Mesendoderm (in vitro differentiated cells): Measurements from ENCODE around the gene PTPRF.

Experiments
- DNase-seq: peaks from one replicate; pipeline ENCODE4 v3.0.0; 2013
- H2AK5ac ChIP-seq: 2 replicates; pipeline ENCODE4 v1.6.1; 2013; ENCODE audit warnings: low read length, inconsistent platforms
- H2BK120ac ChIP-seq: 2 replicates; pipeline ENCODE4 v1.6.1; 2013; ENCODE audit warnings: low read depth, mild to moderate bottlenecking, low read length, moderate library complexity, mixed read lengths
- H2BK15ac ChIP-seq: replicated peaks from 2 replicates; pipeline ENCODE4 v1.6.1; 2013; ENCODE audit warnings: low read depth, mild to moderate bottlenecking, moderate library complexity
- H2BK5ac ChIP-seq: 2 replicates; pipeline ENCODE4 v1.6.1; 2013; ENCODE audit warnings: low read length, inconsistent platforms
- H3K18ac ChIP-seq: 2 replicates; pipeline ENCODE4 v1.6.1; 2013; ENCODE audit warnings: mild to moderate bottlenecking, low read length, mixed read lengths
- H3K23ac ChIP-seq: one replicate; pipeline ENCODE4 v1.6.1; 2013; ENCODE audit warnings: low read length
- H3K27ac ChIP-seq: 2 replicates; pipeline ENCODE4 v1.5.1; 2013; ENCODE audit warnings: low read depth, mild to moderate bottlenecking, inconsistent platforms, low read length, moderate library complexity
- H3K27me3 ChIP-seq: 2 replicates; pipeline ENCODE4 v1.6.1; 2013; ENCODE audit warnings: low read length, control low read depth, mild to moderate bottlenecking, inconsistent platforms; ENCODE audit not compliant: insufficient read depth, poor library complexity
- H3K36me3 ChIP-seq: 2 replicates; pipeline ENCODE4 v1.6.1; 2013; ENCODE audit warnings: low read length, inconsistent platforms; ENCODE audit not compliant: control insufficient read depth, insufficient read depth
- H3K4ac ChIP-seq: one replicate; pipeline ENCODE4 v1.6.1; 2013; ENCODE audit warnings: low read depth, mild to moderate bottlenecking, low read length, moderate library complexity
- H3K4me1 ChIP-seq: 2 replicates; pipeline ENCODE4 v1.6.1; 2013; ENCODE audit warnings: low read depth, low read length, inconsistent platforms; ENCODE audit not compliant: control insufficient read depth
- H3K4me2 ChIP-seq: 2 replicates; pipeline ENCODE4 v1.6.1; 2013; ENCODE audit warnings: low read length
- H3K4me3 ChIP-seq: 2 replicates; pipeline ENCODE4 v1.5.1; 2013; ENCODE audit warnings: mild to moderate bottlenecking, low read length
- H3K56ac ChIP-seq: one replicate; pipeline ENCODE4 v1.6.1; 2013; ENCODE audit warnings: low read length
- H3K79me1 ChIP-seq: 2 replicates; pipeline ENCODE4 v1.6.1; 2013; ENCODE audit warnings: low read length, inconsistent platforms
- H3K79me2 ChIP-seq: 2 replicates; pipeline ENCODE4 v1.6.1; 2013; ENCODE audit warnings: mild to moderate bottlenecking, low read length; ENCODE audit not compliant: control insufficient read depth, insufficient read depth
- H3K9ac ChIP-seq: 2 replicates; pipeline ENCODE4 v1.6.1; 2013; ENCODE audit warnings: low read length, inconsistent platforms
- H4K5ac ChIP-seq: one replicate; pipeline ENCODE4 v1.6.1; 2013; ENCODE audit warnings: low read length
- H4K8ac ChIP-seq: one replicate; pipeline ENCODE4 v1.6.1; 2013; ENCODE audit warnings: low read depth, mild to moderate bottlenecking, control low read depth, low read length, moderate library complexity
- WGBS: extraction: QIAGEN DNeasy Blood & Tissue Kit; methylation state at CpG from one replicate; pipeline ENCODE4 v1.1.7; 2013; ENCODE audit warnings: low lambda C conversion rate, missing lambda C conversion rate; ENCODE audit not compliant: insufficient coverage; ENCODE audit errors: extremely low coverage; 5-methylcytosine and 5-hydroxymethylcytosine counted together

PTPRF gene

GRCh38 chr1:43510621-43511020 is 20.1 kb upstream of the PTPRF start:
- no CpG with 5 or more reads among the region's 5 CpGs for WGBS
- Histone ChIP-seq H2BK120ac (no peak overlapping the region), H2AK5ac (no peak overlapping the region), H4K5ac (no peak overlapping the region), H3K36me3 (no peaks in the 10 kb centered on the region), H3K23ac (no peak overlapping the region), H2BK15ac (no peak overlapping the region), H3K27ac (no peak overlapping the region), H3K79me2 (no peaks in the 10 kb centered on the region), H4K8ac (no peak overlapping the region), H3K79me1 (no peaks in the 10 kb centered on the region), H3K4me2 (no peak overlapping the region), H3K9ac (no peak overlapping the region), H3K27me3 (no peaks in the 10 kb centered on the region), H2BK5ac (no peak overlapping the region), H3K4ac (no peak overlapping the region), H3K56ac (no peak overlapping the region), H3K18ac (no peak overlapping the region), H3K4me1 (no peaks in the 10 kb centered on the region), H3K4me3 (no peak overlapping the region)
- DNase-seq: no peak

GRCh38 chr1:43511394-43511793 is 19.3 kb upstream of the PTPRF start:
- no peak for DNase-seq
- WGBS: no CpG with 5 or more reads among the region's 1 CpG
- no peak overlapping the region for H4K8ac ChIP-seq

GRCh38 chr1:43512133-43512532 is 18.6 kb upstream of the PTPRF start:
- Histone ChIP-seq H3K18ac (no peak overlapping the region), H3K9ac (no peak overlapping the region), H2BK120ac (no peak overlapping the region), H3K27me3 (no peaks in the 10 kb centered on the region), H3K23ac (no peak overlapping the region), H3K4me1 (no peaks in the 10 kb centered on the region), H3K4me2 (no peak overlapping the region), H4K8ac (no peak overlapping the region), H3K4ac (no peak overlapping the region), H4K5ac (no peak overlapping the region), H2BK5ac (no peak overlapping the region), H2BK15ac (no peak overlapping the region), H3K4me3 (no peak overlapping the region), H3K27ac (no peak overlapping the region), H2AK5ac (no peak overlapping the region), H3K79me2 (no peaks in the 10 kb centered on the region), H3K56ac (no peak overlapping the region), H3K79me1 (no peaks in the 10 kb centered on the region), H3K36me3 (no peaks in the 10 kb centered on the region)
- DNase-seq: no peak
- no CpG with 5 or more reads among the region's 2 CpGs for WGBS

More at GRCh38 chr1:43511394-43511793, 19.3 kb upstream of the PTPRF start:
- Histone ChIP-seq H3K79me1 (no peaks in the 10 kb centered on the region), H3K56ac (no peak overlapping the region), H2BK120ac (no peak overlapping the region), H3K4ac (no peak overlapping the region), H2BK5ac (no peak overlapping the region), H3K36me3 (no peaks in the 10 kb centered on the region), H3K18ac (no peak overlapping the region), H2AK5ac (no peak overlapping the region), H3K9ac (no peak overlapping the region), H3K23ac (no peak overlapping the region), H3K4me1 (no peaks in the 10 kb centered on the region), H4K5ac (no peak overlapping the region), H3K27ac (no peak overlapping the region), H3K4me3 (no peak overlapping the region), H3K79me2 (no peaks in the 10 kb centered on the region), H3K4me2 (no peak overlapping the region), H3K27me3 (no peaks in the 10 kb centered on the region), H2BK15ac (no peak overlapping the region)

GRCh38 chr1:43512681-43513080 is 18.0 kb upstream of the PTPRF start:
- Histone ChIP-seq H3K79me2 (no peaks in the 10 kb centered on the region), H3K36me3 (no peaks in the 10 kb centered on the region), H3K4me1 (no peaks in the 10 kb centered on the region), H2BK120ac (no peak overlapping the region), H3K4me3 (no peak overlapping the region), H4K5ac (no peak overlapping the region), H3K4me2 (no peak overlapping the region), H3K18ac (no peak overlapping the region), H3K27ac (no peak overlapping the region), H3K79me1 (no peaks in the 10 kb centered on the region), H3K23ac (no peak overlapping the region), H3K9ac (no peak overlapping the region), H4K8ac (no peak overlapping the region), H2BK15ac (no peak overlapping the region), H3K56ac (no peak overlapping the region), H3K27me3 (no peaks in the 10 kb centered on the region), H3K4ac (no peak overlapping the region), H2AK5ac (no peak overlapping the region), H2BK5ac (no peak overlapping the region)
- DNase-seq: no peak
- no CpG with 5 or more reads among the region's 6 CpGs for WGBS

- no CpG with 5 or more reads among the region's 5 CpGs for WGBS
- no peaks in the 10 kb centered on the region for H3K79me2 ChIP-seq
- no peaks in the 10 kb centered on the region for H3K79me1 ChIP-seq
- H4K5ac ChIP-seq: no peak overlapping the region
- H3K18ac ChIP-seq: no peak overlapping the region
- H3K27me3 ChIP-seq: no peaks in the 10 kb centered on the region
- DNase-seq: no peak
- no peaks in the 10 kb centered on the region for H3K36me3 ChIP-seq
- H3K4me1 ChIP-seq: no peaks in the 10 kb centered on the region
- H3K27ac ChIP-seq: no peak overlapping the region
- H2AK5ac ChIP-seq: no peak overlapping the region
- no peak overlapping the region for H2BK5ac ChIP-seq
- no peak overlapping the region for H3K4ac ChIP-seq
- H3K9ac ChIP-seq: no peak overlapping the region
- no peak overlapping the region for H3K23ac ChIP-seq
- H4K8ac ChIP-seq: no peak overlapping the region
- no peak overlapping the region for H2BK120ac ChIP-seq
- no peak overlapping the region for H3K4me3 ChIP-seq
- no peak overlapping the region for H3K56ac ChIP-seq
- H3K4me2 ChIP-seq: no peak overlapping the region
- no peak overlapping the region for H2BK15ac ChIP-seq
These were observed 17.1 kb upstream of the PTPRF start for GRCh38 chr1:43513471-43514173.
